Measurements from ENCODE around the gene FCGBP.
"Not testable (repeated sequence)": the region's sequence is repeated elsewhere in the genome, so short reads cannot be mapped to it uniquely, and the experiment has no call there.

FCGBP gene

GRCh38 chr19:39897511-39898245 is 36.8 kb downstream of the FCGBP start:
- not testable (repeated sequence) for H3K27ac ChIP-seq

- not testable (repeated sequence) for H3K27ac ChIP-seq
Measured at GRCh38 chr19:39895096-39895495, 39.3 kb downstream of the FCGBP start.

GRCh38 chr19:39894236-39894606 is 40.2 kb downstream of the FCGBP start:
- H3K27ac ChIP-seq: not testable (repeated sequence)

DNA sequence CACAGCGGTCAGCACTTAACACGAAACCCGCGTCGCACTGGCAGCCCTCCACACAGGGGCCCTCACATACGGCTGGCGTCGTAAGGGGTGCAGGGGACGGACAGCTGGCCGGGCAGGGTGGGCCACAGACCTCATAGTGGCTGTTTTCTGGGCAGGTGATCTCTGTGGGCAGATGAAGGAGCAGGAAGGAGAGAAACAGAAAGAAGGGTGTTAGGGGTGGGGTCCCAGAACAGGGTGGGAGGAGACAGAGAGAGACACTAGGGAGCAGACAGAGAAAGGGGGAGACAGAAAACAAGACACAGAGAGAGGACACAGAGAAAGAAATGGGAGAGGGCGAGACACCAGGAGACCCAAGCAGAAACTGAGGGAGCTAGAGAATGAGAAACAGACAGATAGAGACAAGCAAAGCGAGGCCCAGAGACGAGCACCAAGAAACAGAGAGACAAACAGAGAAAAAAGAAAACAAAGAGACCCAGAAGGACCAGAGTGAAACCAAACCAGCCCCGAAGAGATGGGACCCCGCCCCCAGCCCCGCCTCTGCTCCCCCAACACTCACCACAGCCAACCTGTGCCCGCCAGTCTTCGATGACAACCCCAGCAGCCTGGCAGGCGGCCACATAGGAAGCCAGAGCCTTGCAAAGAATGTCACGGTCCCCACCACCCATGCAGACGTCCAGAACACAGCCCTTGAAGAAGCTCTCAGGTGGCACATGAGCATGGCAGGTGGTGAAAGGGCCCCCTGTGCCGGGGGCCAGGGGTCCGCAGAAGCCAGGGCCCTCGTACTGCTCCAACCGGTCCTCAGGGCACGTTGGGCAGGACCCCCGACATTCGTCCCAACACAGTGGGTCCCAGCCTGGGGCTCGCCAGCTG is 40.8 kb downstream of the FCGBP start:
- not testable (repeated sequence) for H3K27ac ChIP-seq

- H3K27ac ChIP-seq: not testable (repeated sequence)
Measured at GRCh38 chr19:39892506-39892902, 41.9 kb downstream of the FCGBP start.

GRCh38 chr19:39891660-39892505 is 42.6 kb downstream of the FCGBP start:
- H3K27ac ChIP-seq: not testable (repeated sequence)

GRCh38 chr19:39890755-39891551 is 43.5 kb downstream of the FCGBP start:
- no peak overlapping the region for H3K27ac ChIP-seq
- TF ChIP-seq, protein P1, sequence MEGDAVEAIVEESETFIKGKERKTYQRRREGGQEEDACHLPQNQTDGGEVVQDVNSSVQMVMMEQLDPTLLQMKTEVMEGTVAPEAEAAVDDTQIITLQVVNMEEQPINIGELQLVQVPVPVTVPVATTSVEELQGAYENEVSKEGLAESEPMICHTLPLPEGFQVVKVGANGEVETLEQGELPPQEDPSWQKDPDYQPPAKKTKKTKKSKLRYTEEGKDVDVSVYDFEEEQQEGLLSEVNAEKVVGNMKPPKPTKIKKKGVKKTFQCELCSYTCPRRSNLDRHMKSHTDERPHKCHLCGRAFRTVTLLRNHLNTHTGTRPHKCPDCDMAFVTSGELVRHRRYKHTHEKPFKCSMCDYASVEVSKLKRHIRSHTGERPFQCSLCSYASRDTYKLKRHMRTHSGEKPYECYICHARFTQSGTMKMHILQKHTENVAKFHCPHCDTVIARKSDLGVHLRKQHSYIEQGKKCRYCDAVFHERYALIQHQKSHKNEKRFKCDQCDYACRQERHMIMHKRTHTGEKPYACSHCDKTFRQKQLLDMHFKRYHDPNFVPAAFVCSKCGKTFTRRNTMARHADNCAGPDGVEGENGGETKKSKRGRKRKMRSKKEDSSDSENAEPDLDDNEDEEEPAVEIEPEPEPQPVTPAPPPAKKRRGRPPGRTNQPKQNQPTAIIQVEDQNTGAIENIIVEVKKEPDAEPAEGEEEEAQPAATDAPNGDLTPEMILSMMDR (conservative IDR thresholded peaks at IDR 0.05): no peak

- H3K27ac ChIP-seq: not testable (repeated sequence)
Measured at GRCh38 chr19:39889872-39890754, 44.3 kb downstream of the FCGBP start.

DNA sequence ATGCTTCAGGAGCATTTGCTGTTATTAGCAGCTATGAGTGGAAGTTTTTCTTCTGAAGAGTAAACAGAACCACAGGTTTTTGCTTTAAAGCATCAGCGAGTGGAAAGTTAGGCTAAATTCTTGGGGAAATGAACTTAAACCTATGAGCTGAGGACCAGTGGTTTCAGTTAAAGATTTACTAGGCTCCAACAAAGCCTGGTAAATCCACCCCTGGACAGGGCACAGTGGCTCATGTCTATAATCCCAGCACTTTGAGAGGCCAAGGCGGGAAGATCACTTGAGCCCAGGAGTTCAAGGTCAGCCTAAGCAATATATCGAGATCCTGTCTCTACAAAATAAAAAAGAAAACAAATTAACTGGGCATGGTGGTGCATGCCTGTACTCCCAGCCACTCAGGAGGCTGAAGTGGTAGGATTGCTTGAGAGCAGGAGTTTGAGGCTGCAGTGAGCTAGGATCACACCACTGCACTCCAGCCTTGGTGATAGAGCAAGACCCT is 46.9 kb downstream of the FCGBP start:
- H3K27ac ChIP-seq: not testable (repeated sequence)

GRCh38 chr19:39885821-39886554 is 48.4 kb downstream of the FCGBP start:
- not testable (repeated sequence) for H3K27ac ChIP-seq

DNA sequence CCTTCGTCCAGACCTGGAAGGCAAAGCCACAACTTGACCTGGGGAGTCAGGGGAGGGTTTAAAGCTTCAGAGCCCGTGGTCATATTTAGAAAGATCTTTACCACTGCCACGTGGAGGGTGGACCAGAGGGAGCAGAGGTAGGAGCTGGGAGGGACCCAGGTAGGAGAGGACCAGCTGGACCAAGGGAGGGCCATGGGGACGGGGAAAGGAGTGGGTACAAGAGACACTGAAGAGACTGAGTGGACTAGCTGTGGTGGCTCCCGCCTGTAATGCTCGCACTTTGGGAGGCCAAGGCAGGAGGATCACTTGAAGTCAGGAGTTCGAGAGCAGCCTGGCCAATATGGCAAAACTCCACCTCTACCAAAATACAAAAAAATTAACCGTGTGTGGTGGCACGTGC is 49.7 kb downstream of the FCGBP start:
- H3K27ac ChIP-seq: not testable (repeated sequence)

All from VCaP (cell line).